Stimulated activated CD8-positive, alpha-beta memory T cell treated with anti-CD3 and anti-CD28 coated beads, Interleukin-7, amount 100 ng/mL, for 24 hours (primary cell): Measurements from ENCODE around the gene MAST2.

Experiments used
- DNase-seq: peaks from one replicate; pipeline ENCODE4 v3.0.0-alpha.2; 2020; ENCODE audit warnings: low read depth

The MAST2 gene

DNA sequence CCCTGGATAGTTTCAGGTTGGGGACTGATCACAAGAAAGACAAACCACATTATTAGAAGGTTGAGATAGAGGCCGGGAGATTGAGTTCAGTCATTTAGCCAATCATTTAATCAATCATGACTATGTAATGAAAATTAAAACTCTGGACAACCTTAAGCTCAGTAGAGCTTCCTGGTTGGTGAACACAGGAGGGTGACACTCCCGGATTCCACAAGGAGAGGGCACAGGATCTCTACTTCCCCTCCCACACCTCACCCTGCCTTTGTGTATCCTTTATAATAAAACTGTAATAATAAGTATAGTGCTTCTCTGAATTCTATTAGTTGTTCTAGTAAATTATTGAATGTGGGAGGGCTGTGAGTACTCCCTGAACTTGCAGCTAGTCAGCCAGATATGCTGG, 178.9 kb downstream of the MAST2 start:
- no peak for DNase-seq

DNA sequence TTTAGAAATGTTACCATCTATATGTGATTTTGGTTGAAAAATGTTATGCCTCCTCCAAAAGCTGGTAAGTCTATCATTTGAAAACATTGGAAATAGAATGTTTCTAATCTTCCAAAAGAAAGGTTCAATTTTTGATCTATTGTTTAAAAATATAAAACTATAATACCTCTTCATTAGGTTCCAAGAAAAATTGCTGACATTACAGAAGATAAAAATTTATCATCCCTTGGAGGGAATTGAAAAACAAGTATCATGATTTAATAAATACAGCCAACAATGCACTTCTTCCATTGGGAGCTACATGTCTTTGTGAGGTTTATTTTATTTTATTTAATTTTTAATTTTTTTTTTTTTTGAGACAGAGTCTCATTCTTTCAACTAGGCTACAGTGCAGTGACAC, 180.6 kb downstream of the MAST2 start:
- no peak for DNase-seq

GRCh38 chr1:45987204-45987603, 183.8 kb downstream of the MAST2 start:
- no peak for DNase-seq

GRCh38 chr1:45989249-45989648, 185.8 kb downstream of the MAST2 start:
- DNase-seq = no peak

- no peak for DNase-seq
Measured at GRCh38 chr1:45994423-45994822, 191.0 kb downstream of the MAST2 start.

- DNase-seq = no peak
Measured at GRCh38 chr1:45995298-45995697, 191.9 kb downstream of the MAST2 start.

DNA sequence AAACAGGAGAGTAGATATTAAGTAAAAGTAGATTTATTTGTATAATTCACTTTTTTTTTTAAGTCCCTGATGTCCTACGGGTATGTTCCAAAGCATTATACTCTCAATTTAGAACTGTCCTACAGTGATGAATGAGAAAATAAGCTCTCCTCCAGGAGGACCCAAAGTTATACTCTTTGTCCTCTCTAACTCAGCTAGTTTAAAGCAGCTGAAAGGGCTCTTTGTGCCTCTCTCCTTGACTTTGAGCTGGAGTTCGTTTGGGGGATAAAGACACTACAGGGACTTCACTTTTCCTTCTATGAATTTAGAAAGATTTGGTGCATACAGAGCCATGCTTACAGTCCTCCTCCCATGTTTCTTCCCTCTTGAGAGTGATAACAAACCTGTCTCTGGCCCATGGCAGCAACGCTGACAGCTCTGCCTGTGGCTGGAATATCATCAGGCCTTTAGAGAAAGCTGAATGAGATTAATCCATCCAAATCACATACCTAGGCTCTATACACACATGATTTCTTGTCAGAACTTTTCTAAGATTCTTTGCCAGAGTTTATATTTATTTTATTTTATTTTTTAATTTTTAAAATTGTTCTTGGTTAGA, 194.7 kb downstream of the MAST2 start:
- DNase-seq = no peak

- no peak for DNase-seq
Measured at GRCh38 chr1:45999507-45999906, 196.1 kb downstream of the MAST2 start.

- DNase-seq = no peak
Measured at GRCh38 chr1:46001081-46001785, 197.8 kb downstream of the MAST2 start.

GRCh38 chr1:46002551-46003150, 199.2 kb downstream of the MAST2 start:
- DNase-seq = no peak

GRCh38 chr1:46003315-46003714, 199.9 kb downstream of the MAST2 start:
- no peak for DNase-seq

GRCh38 chr1:46004492-46004891, 201.1 kb downstream of the MAST2 start:
- DNase-seq = no peak

GRCh38 chr1:46005594-46005993, 202.2 kb downstream of the MAST2 start:
- no peak for DNase-seq

- DNase-seq = no peak
Measured at GRCh38 chr1:46008585-46008984, 205.2 kb downstream of the MAST2 start.

DNA sequence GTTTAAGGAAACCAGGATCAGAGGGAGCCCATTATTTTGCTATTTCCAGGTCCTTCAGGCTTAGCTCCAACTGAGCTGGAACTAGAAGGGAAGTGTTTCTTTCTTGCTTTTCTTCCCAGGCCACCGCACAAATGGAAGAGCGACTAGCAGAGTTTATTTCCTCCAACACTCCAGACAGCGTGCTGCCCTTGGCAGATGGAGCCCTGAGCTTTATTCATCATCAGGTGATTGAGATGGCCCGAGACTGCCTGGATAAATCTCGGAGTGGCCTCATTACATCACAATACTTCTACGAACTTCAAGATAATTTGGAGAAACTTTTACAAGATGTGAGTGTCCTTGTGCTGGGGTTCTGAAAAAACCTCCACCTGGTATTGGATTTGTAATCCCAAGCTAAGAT, 207.2 kb downstream of the MAST2 start:
- DNase-seq = no peak

- DNase-seq = no peak
Measured at GRCh38 chr1:46011121-46011695, 207.8 kb downstream of the MAST2 start.

DNA sequence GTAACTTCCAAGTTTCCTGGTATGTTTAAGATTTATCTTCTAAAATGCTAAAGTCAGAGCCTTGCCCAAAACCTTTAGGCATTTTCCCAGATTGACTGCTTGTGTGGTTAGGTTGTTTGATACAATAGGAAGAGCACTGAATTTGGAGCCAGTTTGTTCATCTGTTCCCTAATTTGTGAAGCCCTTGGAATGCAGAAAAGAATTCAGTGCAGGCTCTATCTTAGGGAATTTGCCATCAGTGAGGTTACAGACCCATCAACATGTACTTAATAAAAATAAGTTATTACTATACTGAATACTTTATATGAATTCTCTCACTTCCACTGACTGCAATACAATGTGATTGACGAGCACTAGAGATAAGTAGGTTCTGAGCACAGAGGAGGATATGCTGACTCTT, 208.8 kb downstream of the MAST2 start:
- DNase-seq = no peak

- no peak for DNase-seq
Measured at GRCh38 chr1:46013581-46013980, 210.2 kb downstream of the MAST2 start.

- DNase-seq = no peak
Measured at GRCh38 chr1:46017876-46018503, 214.6 kb downstream of the MAST2 start.

GRCh38 chr1:46019348-46019747, 215.9 kb downstream of the MAST2 start:
- no peak for DNase-seq

- DNase-seq = no peak
Measured at GRCh38 chr1:46020010-46020409, 216.6 kb downstream of the MAST2 start.

GRCh38 chr1:46021046-46021996, 217.9 kb downstream of the MAST2 start:
- DNase-seq = no peak
